Osteoblast (primary cell): Measurements from ENCODE around the gene IFNB1. TPM values are rescaled to one million over a fixed set of nuclear protein-coding genes. Genes with fewer than 3 reads are reported as not detected.

Experiments
- DNase-seq: peaks from one replicate; pipeline ENCODE4 v3.0.0; 2011; ENCODE audit warnings: low spot score, mixed read lengths; ENCODE audit not compliant: insufficient read length; ENCODE audit errors: missing footprints
- H2AFZ ChIP-seq: 2 replicates; pipeline ENCODE4 v1.6.0; 2011; ENCODE audit warnings: mild to moderate bottlenecking, low read length
- H3K27ac ChIP-seq: 2 replicates; pipeline ENCODE4 v1.5.1; 2011; ENCODE audit warnings: mild to moderate bottlenecking, low read depth, low read length, moderate library complexity
- H3K27me3 ChIP-seq: 2 replicates; pipeline ENCODE4 v1.6.0; 2012; ENCODE audit warnings: mild to moderate bottlenecking, control low read depth, inconsistent platforms, low read length, moderate library complexity; ENCODE audit not compliant: insufficient read depth
- H3K36me3 ChIP-seq: 2 replicates; pipeline ENCODE4 v1.5.1; 2011; ENCODE audit warnings: mild to moderate bottlenecking, low read length, control low read depth, moderate library complexity; ENCODE audit not compliant: insufficient read depth
- H3K4me1 ChIP-seq: 2 replicates; pipeline ENCODE4 v1.5.1; 2011; ENCODE audit warnings: mild to moderate bottlenecking, low read length, control low read depth, moderate library complexity; ENCODE audit not compliant: insufficient read depth
- H3K4me2 ChIP-seq: 2 replicates; pipeline ENCODE4 v1.6.0; 2011; ENCODE audit warnings: mild to moderate bottlenecking, low read length; ENCODE audit not compliant: insufficient read depth
- H3K4me3 ChIP-seq: fragments of 200-600 bp; sonication (generic); 3 replicates; pipeline ENCODE4 v1.5.1; 2012; ENCODE audit warnings: mild to moderate bottlenecking, low read length, inconsistent platforms; ENCODE audit not compliant: insufficient read depth
- H3K79me2 ChIP-seq: 2 replicates; pipeline ENCODE4 v1.6.0; 2012; ENCODE audit warnings: mild to moderate bottlenecking, low read length, control low read depth, inconsistent platforms; ENCODE audit not compliant: insufficient read depth
- H3K9me3 ChIP-seq: 2 replicates; pipeline ENCODE4 v1.5.1; 2011; ENCODE audit warnings: low read depth, low read length, control low read depth
- H4K20me1 ChIP-seq: 2 replicates; pipeline ENCODE4 v1.6.0; 2012; ENCODE audit warnings: mild to moderate bottlenecking, low read length, control low read depth; ENCODE audit not compliant: insufficient read depth
- CTCF ChIP-seq: IDR thresholded peaks from 2 replicates; pipeline ENCODE4 v1.5.1; 2011; ENCODE audit warnings: mild to moderate bottlenecking, low read depth, low read length, moderate library complexity; ENCODE audit errors: extremely low read depth
- total RNA-seq: library from RNA; depleted of rRNA; stranded (reverse); fragments of >200 nt; gene quantifications from 2 replicates; pipeline ENCODE4 v1.2.3, GENCODE V29; 2012

IFNB1 gene
- total RNA-seq, 1 donor: not detected

- Histone ChIP-seq H3K36me3 (no peaks in the 10 kb centered on the region), H3K4me3 (no peak overlapping the region), H3K27ac (no peak overlapping the region), H3K79me2 (no peaks in the 10 kb centered on the region), H3K9me3 (no peaks in the 10 kb centered on the region), H3K4me1 (no peaks in the 10 kb centered on the region), H3K27me3 (no peaks in the 10 kb centered on the region), H2AFZ (no peak overlapping the region), H3K4me2 (no peak overlapping the region), H4K20me1 (no peaks in the 10 kb centered on the region)
- TF ChIP-seq CTCF: no peak
- DNase-seq: no peak
These were observed 20.8 kb downstream of the IFNB1 start for GRCh38 chr9:21056931-21057330.

DNA sequence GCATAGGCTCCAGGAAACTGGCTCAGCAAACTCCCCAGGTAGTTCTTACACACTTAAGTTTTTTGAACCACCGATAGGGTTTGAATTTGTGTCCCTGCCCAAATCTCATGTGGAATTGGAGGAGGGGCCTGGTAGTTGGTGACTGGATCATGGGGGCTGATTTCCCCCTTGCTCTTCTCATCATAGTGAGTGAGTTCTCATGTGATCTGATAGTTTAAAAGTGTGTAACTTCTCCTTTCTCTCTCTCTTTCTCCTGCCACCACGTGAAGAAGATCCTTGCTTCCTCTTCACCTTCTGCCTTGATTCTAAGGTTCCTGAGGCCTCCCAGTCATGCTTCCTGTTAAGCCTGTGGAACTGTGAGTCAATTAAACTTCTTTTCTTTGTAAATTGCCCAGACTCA lies 23.9 kb downstream of the IFNB1 start:
- Histone ChIP-seq H2AFZ (no peak overlapping the region), H3K79me2 (no peaks in the 10 kb centered on the region), H3K4me2 (no peak overlapping the region), H3K36me3 (no peaks in the 10 kb centered on the region), H3K9me3 (no peaks in the 10 kb centered on the region), H4K20me1 (no peaks in the 10 kb centered on the region), H3K27me3 (no peaks in the 10 kb centered on the region), H3K27ac (no peak overlapping the region), H3K4me1 (no peaks in the 10 kb centered on the region), H3K4me3 (no peak overlapping the region)
- no peak for DNase-seq
- TF ChIP-seq CTCF: no peak

- no peaks in the 10 kb centered on the region for H3K4me1 ChIP-seq
- H3K36me3 ChIP-seq: no peaks in the 10 kb centered on the region
- no peaks in the 10 kb centered on the region for H3K9me3 ChIP-seq
- DNase-seq: no peak
- no peaks in the 10 kb centered on the region for H3K79me2 ChIP-seq
- no peak for TF ChIP-seq CTCF
- no peaks in the 10 kb centered on the region for H4K20me1 ChIP-seq
- no peak overlapping the region for H2AFZ ChIP-seq
- no peak overlapping the region for H3K27ac ChIP-seq
- H3K4me3 ChIP-seq: no peak overlapping the region
- H3K27me3 ChIP-seq: no peaks in the 10 kb centered on the region
- no peak overlapping the region for H3K4me2 ChIP-seq
These were observed 30.5 kb downstream of the IFNB1 start for GRCh38 chr9:21047281-21047691.

DNA sequence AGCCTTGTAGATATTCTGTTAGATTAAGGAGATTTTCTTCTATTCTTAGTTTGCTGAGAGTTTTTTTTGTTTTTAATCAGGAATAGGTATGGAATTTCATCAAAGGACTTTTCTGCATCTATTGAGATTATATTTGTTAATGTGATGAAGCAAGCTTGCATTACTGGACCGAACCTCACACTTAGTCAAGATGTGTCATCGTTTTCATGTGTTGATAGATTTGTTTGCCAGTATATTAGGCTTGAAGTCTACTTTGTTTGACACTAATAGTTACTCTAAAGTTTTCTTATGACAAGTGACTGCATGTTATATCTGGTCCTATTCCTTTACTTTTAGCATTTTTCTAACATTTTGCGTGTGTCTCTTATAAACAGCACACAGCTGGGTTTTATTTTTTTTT lies 33.9 kb downstream of the IFNB1 start:
- no peak overlapping the region for H3K27ac ChIP-seq
- H3K9me3 ChIP-seq: no peaks in the 10 kb centered on the region
- H3K4me1 ChIP-seq: no peaks in the 10 kb centered on the region
- DNase-seq: no peak
- no peaks in the 10 kb centered on the region for H3K36me3 ChIP-seq
- no peaks in the 10 kb centered on the region for H4K20me1 ChIP-seq
- H3K27me3 ChIP-seq: no peaks in the 10 kb centered on the region
- no peak overlapping the region for H3K4me2 ChIP-seq
- no peaks in the 10 kb centered on the region for H3K79me2 ChIP-seq
- no peak overlapping the region for H2AFZ ChIP-seq
- no peak overlapping the region for H3K4me3 ChIP-seq
- no peak for TF ChIP-seq CTCF
